CD4-positive, alpha-beta memory T cell (primary cell): ENCODE data around the gene ACD. TPM values are rescaled to one million over a fixed set of nuclear protein-coding genes. Genes with fewer than 3 reads are reported as not detected.

Experiments used
- CTCF ChIA-PET: fragments of 350-600 bp; sonication (Branson Sonifier 250); formaldehyde crosslinking; loops from one replicate; lab custom pipeline; 2021; ENCODE audit warnings: inconsistent platforms; ENCODE audit not compliant: partially characterized antibody; lab: Charles Lee
- POLR2A ChIA-PET: fragments of 350-600 bp; sonication (Branson Sonifier 250); formaldehyde crosslinking; loops from one replicate; lab custom pipeline; 2021; ENCODE audit not compliant: partially characterized antibody; lab: Charles Lee
- DNase-seq, 5 donors: peaks; one replicate each; pipeline versions ENCODE4 v3.0.0 to v3.0.0-alpha.2; 2020 to 2022; ENCODE audit warnings: mixed read lengths in 1 of 5
- H3K27ac ChIP-seq: one replicate; pipeline ENCODE4 v1.7.0; 2013; ENCODE audit warnings: low read depth, low read length
- H3K27me3 ChIP-seq: 2 replicates; pipeline ENCODE4 v1.7.0; 2013; ENCODE audit warnings: mild to moderate bottlenecking, low read length, moderate library complexity; ENCODE audit not compliant: insufficient read depth
- H3K36me3 ChIP-seq: 2 replicates; pipeline ENCODE4 v1.7.0; 2013; ENCODE audit warnings: mild to moderate bottlenecking, low read length, moderate library complexity; ENCODE audit not compliant: insufficient read depth
- H3K4me1 ChIP-seq: 2 replicates; pipeline ENCODE4 v1.7.0; 2013; ENCODE audit warnings: mild to moderate bottlenecking, low read length, moderate library complexity; ENCODE audit not compliant: insufficient read depth
- H3K4me3 ChIP-seq, 2 donors: one replicate each; pipeline ENCODE4 v1.7.0; 2013; ENCODE audit warnings: low read length in 2 of 2, mild to moderate bottlenecking in 1 of 2
- H3K9me3 ChIP-seq, 2 donors: one replicate each; pipeline ENCODE4 v1.7.0; 2013; ENCODE audit warnings: low read length in 2 of 2, control low read depth in 1 of 2; ENCODE audit not compliant: control insufficient read depth in 1 of 2
- H3K27ac Mint-ChIP-seq, 7 donors: one replicate each; pipeline ENCODE4 v1.8.0; 2020 to 2021; ENCODE audit warnings: mixed read lengths in 7 of 7, mild to moderate bottlenecking in 6 of 7, inconsistent platforms in 3 of 7, moderate library complexity in 3 of 7
- H3K27me3 Mint-ChIP-seq, 2 donors: one replicate each; pipeline ENCODE4 v1.8.0; 2020 to 2021; ENCODE audit warnings: mixed read lengths in 2 of 2
- H3K36me3 Mint-ChIP-seq, 2 donors: one replicate each; pipeline ENCODE4 v1.8.0; 2020 to 2021; ENCODE audit warnings: mixed read lengths in 2 of 2, inconsistent platforms in 1 of 2, mild to moderate bottlenecking in 1 of 2
- H3K4me1 Mint-ChIP-seq, 4 donors: one replicate each; pipeline ENCODE4 v1.8.0; 2020 to 2021; ENCODE audit warnings: mixed read lengths in 4 of 4, mild to moderate bottlenecking in 1 of 4
- H3K4me3 Mint-ChIP-seq, 8 donors: one replicate each; pipeline ENCODE4 v1.8.0; 2020 to 2021; ENCODE audit warnings: mixed read lengths in 8 of 8, mild to moderate bottlenecking in 7 of 8, moderate library complexity in 6 of 8, inconsistent platforms in 3 of 8
- H3K9me3 Mint-ChIP-seq, 8 donors: one replicate each; pipeline ENCODE4 v1.8.0; 2020 to 2021; ENCODE audit warnings: mixed read lengths in 8 of 8, mild to moderate bottlenecking in 5 of 8, inconsistent platforms in 3 of 8, moderate library complexity in 1 of 8
- intact Hi-C: fragments of 100-400 bp; cut with micrococcal nuclease; formaldehyde crosslinking; loops from one replicate; pipeline ENCODE4 v1.15.1; 2023
- polyA plus RNA-seq, 2 donors: library from polyadenylated mRNA; unstranded; fragments of 300-500 nt; fragmentation: Illumina TruSeq; gene quantifications; one replicate each; pipeline ENCODE4 v1.2.3, GENCODE V29; 2021
- total RNA-seq, 2 experiments: library from RNA; stranded (reverse); gene quantifications; one replicate each; pipeline ENCODE4 v1.2.3, GENCODE V29; 2021

The ACD gene
- total and polyA plus RNA-seq, 4 experiments from 2014 or later = 33.3 to 50.6 (median 49.1) TPM

- CTCF ChIA-PET = interaction anchor here (0.6 to 1.9 kb wide), 4 partner anchors 16 to 106 kb away, joined by 3 to 5 read pairs (median 4); partner anchors contain the start of gene CARMIL2
- Mint-ChIP-seq H3K9me3 (no peaks in the 10 kb centered on the region), H3K4me3 (no peak overlapping the region), H3K4me1 (peaks cover 0 to 6% (median 0%) of the 10 kb centered on the region in 4 donors), H3K27ac (peak overlapping the region in 2 of 7 donors; percentile 17 to 62), H3K36me3 (peaks cover 48 to 64% of the 10 kb centered on the region in 2 donors), H3K27me3 (no peaks in the 10 kb centered on the region)
- Histone ChIP-seq H3K27ac (no peak overlapping the region), H3K4me3 (no peak overlapping the region), H3K27me3 (no peaks in the 10 kb centered on the region), H3K9me3 (no peaks in the 10 kb centered on the region), H3K4me1 (no peaks in the 10 kb centered on the region), H3K36me3 (peaks cover 63% of the 10 kb centered on the region)
- intact Hi-C loops = no loop called here
- POLR2A ChIA-PET = interaction anchor here (0.8 to 1.4 kb wide), 2 partner anchors 56 to 81 kb away, joined by 3 to 5 read pairs; no protein-coding TSS in a partner anchor
- no peak for DNase-seq
These were observed 31.8 kb downstream of the ACD start for GRCh38 chr16:67628216-67628615.

GRCh38 chr16:67613808-67614207 is 46.3 kb downstream of the ACD start:
- intact Hi-C loops = no loop called here
- POLR2A ChIA-PET = interaction anchor here (0.6 to 0.9 kb wide), 3 partner anchors 51 to 656 kb away, joined by 3 to 5 read pairs (median 3); no protein-coding TSS in a partner anchor
- H3K4me1 Mint-ChIP-seq = peaks cover 0 to 5% (median 2%) of the 10 kb centered on the region in 4 donors

GRCh38 chr16:67608364-67608763 is 51.7 kb downstream of the ACD start:
- peak overlapping the region in 4 of 7 donors; percentile 15 to 92 (median 65) for H3K27ac Mint-ChIP-seq
- intact Hi-C loops = loop anchor here (5.0 kb wide), 1 partner anchor 46 kb away; the partner anchor contains the start of gene CTCF
- Histone ChIP-seq H3K9me3 (no peaks in the 10 kb centered on the region), H3K36me3 (peaks cover 22% of the 10 kb centered on the region), H3K4me1 (peaks cover 5% of the 10 kb centered on the region), H3K27ac (no peak overlapping the region), H3K27me3 (no peaks in the 10 kb centered on the region), H3K4me3 (no peak overlapping the region)
- peaks cover 13 to 26% (median 19%) of the 10 kb centered on the region in 4 donors for H3K4me1 Mint-ChIP-seq
- no peak overlapping the region for H3K4me3 Mint-ChIP-seq
- DNase-seq = no peak
- H3K27me3 Mint-ChIP-seq = no peaks in the 10 kb centered on the region
- POLR2A ChIA-PET = interaction anchor here (1.0 kb wide), 1 partner anchor 9 kb away, joined by 3 read pairs; no protein-coding TSS in a partner anchor
- H3K9me3 Mint-ChIP-seq = no peaks in the 10 kb centered on the region
- peaks cover 13 to 29% of the 10 kb centered on the region in 2 donors for H3K36me3 Mint-ChIP-seq
- CTCF ChIA-PET = no interaction called here

More at GRCh38 chr16:67613808-67614207, 46.3 kb downstream of the ACD start:
- H3K36me3 ChIP-seq = peaks cover 42% of the 10 kb centered on the region
- H3K4me3 ChIP-seq = no peak overlapping the region
- peaks cover 39 to 65% of the 10 kb centered on the region in 2 donors for H3K36me3 Mint-ChIP-seq
- H3K27me3 ChIP-seq = no peaks in the 10 kb centered on the region
- no peaks in the 10 kb centered on the region for H3K9me3 Mint-ChIP-seq
- H3K27ac Mint-ChIP-seq = peak overlapping the region in 1 of 7 donors; percentile 7
- no peak overlapping the region for H3K4me3 Mint-ChIP-seq
- no peak for DNase-seq
- H3K27me3 Mint-ChIP-seq = no peaks in the 10 kb centered on the region
- H3K27ac ChIP-seq = no peak overlapping the region
- no peaks in the 10 kb centered on the region for H3K4me1 ChIP-seq
- H3K9me3 ChIP-seq = no peaks in the 10 kb centered on the region
- CTCF ChIA-PET = interaction anchor here (0.6 to 1.5 kb wide), 6 partner anchors 9 to 122 kb away, joined by 3 read pairs; partner anchors contain the start of gene CARMIL2

Other genes starting within 250 kb of the ACD start
- gene ZDHHC1, start 243.8 kb downstream of the ACD start, total RNA-seq = not detected
- gene ZDHHC1, start 243.8 kb downstream of the ACD start, polyA plus RNA-seq = not detected
- gene HSD11B2, start 229.1 kb downstream of the ACD start, total RNA-seq = not detected
- under 1 TPM in 1 of 2 donors, not detected in 1; 0.29 TPM for gene HSD11B2, start 229.1 kb downstream of the ACD start, polyA plus RNA-seq
- gene ATP6V0D1, start 179.1 kb downstream of the ACD start, total RNA-seq = 10 to 100 TPM; 42.8 to 49.0 TPM
- gene ATP6V0D1, start 179.1 kb downstream of the ACD start, polyA plus RNA-seq = 100 to 1,000 TPM in 1 of 2 donors, 10 to 100 TPM in 1; 92.8 to 133 TPM
- gene AGRP, start 176.7 kb downstream of the ACD start, total RNA-seq = not detected
- not detected for gene AGRP, start 176.7 kb downstream of the ACD start, polyA plus RNA-seq
- gene RIPOR1, start 131.4 kb downstream of the ACD start, total RNA-seq = 10 to 100 TPM; 46.8 to 53.8 TPM
- gene RIPOR1, start 131.4 kb downstream of the ACD start, polyA plus RNA-seq = 1 to 10 TPM in 1 of 2 donors, under 1 TPM in 1; 0.75 to 7.1 TPM
- gene CTCF, start 97.7 kb downstream of the ACD start, total RNA-seq = 10 to 100 TPM; 69.8 to 72.5 TPM
- gene CTCF, start 97.7 kb downstream of the ACD start, polyA plus RNA-seq = 10 to 100 TPM; 26.5 to 85.7 TPM
- 100 to 1,000 TPM; 194 to 195 TPM for gene CARMIL2, start 15.1 kb downstream of the ACD start, total RNA-seq
- 10 to 100 TPM in 1 of 2 donors, 1 to 10 TPM in 1; 7.5 to 36.3 TPM for gene CARMIL2, start 15.1 kb downstream of the ACD start, polyA plus RNA-seq
- 1 to 10 TPM; 7.4 to 8.8 TPM for gene PARD6A, start 700 bp upstream of the ACD start, total RNA-seq
- gene PARD6A, start 700 bp upstream of the ACD start, polyA plus RNA-seq = 10 to 100 TPM; 17.8 to 26.5 TPM
- 1 to 10 TPM; 6.7 to 7.7 TPM for gene ENKD1, start 6.5 kb upstream of the ACD start, total RNA-seq
- 1 to 10 TPM; 1.1 to 2.4 TPM for gene ENKD1, start 6.5 kb upstream of the ACD start, polyA plus RNA-seq
- gene C16orf86, start 6.6 kb upstream of the ACD start, total RNA-seq = 1 to 10 TPM; 2.9 to 3.6 TPM
- gene C16orf86, start 6.6 kb upstream of the ACD start, polyA plus RNA-seq = 1 to 10 TPM; 4.1 TPM
- gene GFOD2, start 59.1 kb upstream of the ACD start, total RNA-seq = 10 to 100 TPM; 18.0 to 19.8 TPM
- gene GFOD2, start 59.1 kb upstream of the ACD start, polyA plus RNA-seq = 10 to 100 TPM; 10.8 to 19.2 TPM
- gene RANBP10, start 146.3 kb upstream of the ACD start, total RNA-seq = 10 to 100 TPM; 25.6 to 27.8 TPM
- gene RANBP10, start 146.3 kb upstream of the ACD start, polyA plus RNA-seq = 10 to 100 TPM in 1 of 2 donors, 1 to 10 TPM in 1; 7.1 to 14.7 TPM
- gene TSNAXIP1, start 146.6 kb upstream of the ACD start, total RNA-seq = under 1 TPM; 0.44 to 0.64 TPM
- gene TSNAXIP1, start 146.6 kb upstream of the ACD start, polyA plus RNA-seq = not detected
- 10 to 100 TPM; 56.8 to 58.4 TPM for gene THAP11, start 182.1 kb upstream of the ACD start, total RNA-seq
- 100 to 1,000 TPM; 130 to 147 TPM for gene THAP11, start 182.1 kb upstream of the ACD start, polyA plus RNA-seq
- 10 to 100 TPM; 41.2 to 45.9 TPM for gene NUTF2, start 186.7 kb upstream of the ACD start, total RNA-seq
- 100 to 1,000 TPM; 127 to 128 TPM for gene NUTF2, start 186.7 kb upstream of the ACD start, polyA plus RNA-seq
- 100 to 1,000 TPM; 103 to 107 TPM for gene CENPT, start 187.4 kb upstream of the ACD start, total RNA-seq
- 10 to 100 TPM; 15.4 to 18.1 TPM for gene CENPT, start 187.4 kb upstream of the ACD start, polyA plus RNA-seq
- 100 to 1,000 TPM; 141 to 144 TPM for gene EDC4, start 212.8 kb upstream of the ACD start, total RNA-seq
- 10 to 100 TPM; 18.5 to 37.3 TPM for gene EDC4, start 212.8 kb upstream of the ACD start, polyA plus RNA-seq
- 1 to 10 TPM; 5.9 to 7.0 TPM for gene NRN1L, start 224.6 kb upstream of the ACD start, total RNA-seq
- under 1 TPM; 0.81 to 0.96 TPM for gene NRN1L, start 224.6 kb upstream of the ACD start, polyA plus RNA-seq
- 10 to 100 TPM; 22.3 to 25.1 TPM for gene PSKH1, start 233.0 kb upstream of the ACD start, total RNA-seq
- gene PSKH1, start 233.0 kb upstream of the ACD start, polyA plus RNA-seq = 10 to 100 TPM; 19.4 to 25.3 TPM